Breast epithelium (tissue), 3 donors: ENCODE results near the gene CHIC1.

Experiments
- POLR2AphosphoS5 ChIP-seq, 3 donors: sonication (generic); formaldehyde crosslinking; IDR thresholded peaks; one replicate each; pipeline ENCODE4 v1.6.1; 2017; ENCODE audit warnings: antibody characterized with exemption in 3 of 3
- TF ChIP-seq, protein P1 (sequence below), 3 donors: fragments of 450-650 bp; IDR thresholded peaks; one replicate each; pipeline ENCODE4 v1.5.1; 2016 to 2017; ENCODE audit warnings: antibody characterized with exemption in 3 of 3, mild to moderate bottlenecking in 3 of 3, moderate library complexity in 3 of 3

DNA sequence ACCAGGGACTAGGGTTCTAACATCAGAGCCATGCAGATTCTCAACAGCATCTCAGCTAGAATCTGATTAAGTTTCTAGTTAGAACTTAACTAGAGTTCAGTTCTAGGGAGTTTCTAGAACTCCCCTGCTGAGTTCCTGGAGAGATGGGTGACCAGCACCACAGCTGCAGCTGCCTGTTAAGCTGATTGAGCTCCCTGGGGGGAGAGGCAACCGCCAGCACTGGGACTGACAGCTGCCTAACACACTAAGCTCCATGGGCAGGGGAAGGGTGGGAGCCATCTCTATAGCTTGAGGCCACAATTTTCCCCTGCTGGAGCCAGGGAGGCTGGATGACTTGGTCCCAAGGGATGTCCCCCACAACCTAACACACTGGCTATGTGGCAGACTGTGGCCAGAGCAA, 84.2 kb downstream of the CHIC1 start:
- TF ChIP-seq, protein P1, sequence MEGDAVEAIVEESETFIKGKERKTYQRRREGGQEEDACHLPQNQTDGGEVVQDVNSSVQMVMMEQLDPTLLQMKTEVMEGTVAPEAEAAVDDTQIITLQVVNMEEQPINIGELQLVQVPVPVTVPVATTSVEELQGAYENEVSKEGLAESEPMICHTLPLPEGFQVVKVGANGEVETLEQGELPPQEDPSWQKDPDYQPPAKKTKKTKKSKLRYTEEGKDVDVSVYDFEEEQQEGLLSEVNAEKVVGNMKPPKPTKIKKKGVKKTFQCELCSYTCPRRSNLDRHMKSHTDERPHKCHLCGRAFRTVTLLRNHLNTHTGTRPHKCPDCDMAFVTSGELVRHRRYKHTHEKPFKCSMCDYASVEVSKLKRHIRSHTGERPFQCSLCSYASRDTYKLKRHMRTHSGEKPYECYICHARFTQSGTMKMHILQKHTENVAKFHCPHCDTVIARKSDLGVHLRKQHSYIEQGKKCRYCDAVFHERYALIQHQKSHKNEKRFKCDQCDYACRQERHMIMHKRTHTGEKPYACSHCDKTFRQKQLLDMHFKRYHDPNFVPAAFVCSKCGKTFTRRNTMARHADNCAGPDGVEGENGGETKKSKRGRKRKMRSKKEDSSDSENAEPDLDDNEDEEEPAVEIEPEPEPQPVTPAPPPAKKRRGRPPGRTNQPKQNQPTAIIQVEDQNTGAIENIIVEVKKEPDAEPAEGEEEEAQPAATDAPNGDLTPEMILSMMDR (IDR thresholded peaks at IDR 0.05): no peak
- TF ChIP-seq POLR2AphosphoS5 (IDR thresholded peaks at IDR 0.05): no peak
